CD8-positive, alpha-beta memory T cell (primary cell): ENCODE measurements around the gene TBC1D5. TPM values are rescaled to one million over a fixed set of nuclear protein-coding genes. Genes with fewer than 3 reads are reported as not detected.

Source experiments
- CTCF ChIA-PET: fragments of 350-600 bp; sonication (Branson Sonifier 250); formaldehyde crosslinking; loops from one replicate; lab custom pipeline; 2021; ENCODE audit warnings: antibody characterized with exemption; lab: Charles Lee
- POLR2A ChIA-PET: fragments of 350-600 bp; sonication (Branson Sonifier 250); formaldehyde crosslinking; loops from one replicate; lab custom pipeline; 2021; ENCODE audit warnings: antibody characterized with exemption; lab: Charles Lee
- DNase-seq, 5 donors: peaks; one replicate each; pipeline versions ENCODE4 v3.0.0 to v3.0.0-alpha.2; 2020 to 2022; ENCODE audit warnings: mixed read lengths in 1 of 5
- H3K27ac ChIP-seq: one replicate; pipeline ENCODE4 v1.7.0; 2013; ENCODE audit warnings: low read depth, mild to moderate bottlenecking, low read length, moderate library complexity
- H3K27me3 ChIP-seq: 2 replicates; pipeline ENCODE4 v1.7.0; 2013; ENCODE audit warnings: low read length, mild to moderate bottlenecking; ENCODE audit not compliant: insufficient read depth, poor library complexity, severe bottlenecking
- H3K36me3 ChIP-seq: 2 replicates; pipeline ENCODE4 v1.7.0; 2013; ENCODE audit warnings: mild to moderate bottlenecking, low read length, moderate library complexity; ENCODE audit not compliant: insufficient read depth
- H3K4me1 ChIP-seq: 2 replicates; pipeline ENCODE4 v1.7.0; 2013; ENCODE audit warnings: mild to moderate bottlenecking, low read length, moderate library complexity; ENCODE audit not compliant: insufficient read depth
- H3K4me3 ChIP-seq: 2 replicates; pipeline ENCODE4 v1.7.0; 2013; ENCODE audit warnings: mild to moderate bottlenecking, low read length
- H3K9me3 ChIP-seq: 2 replicates; pipeline ENCODE4 v1.7.0; 2013; ENCODE audit warnings: mild to moderate bottlenecking, low read length
- H3K27ac Mint-ChIP-seq, 8 donors: one replicate each; pipeline ENCODE4 v1.8.0; 2020 to 2021; ENCODE audit warnings: mixed read lengths in 8 of 8, mild to moderate bottlenecking in 6 of 8, inconsistent platforms in 3 of 8, moderate library complexity in 3 of 8
- H3K27me3 Mint-ChIP-seq, 2 donors: one replicate each; pipeline ENCODE4 v1.8.0; 2020 to 2021; ENCODE audit warnings: mixed read lengths in 2 of 2, mild to moderate bottlenecking in 1 of 2, moderate library complexity in 1 of 2
- H3K36me3 Mint-ChIP-seq, 3 donors: one replicate each; pipeline ENCODE4 v1.8.0; 2020 to 2021; ENCODE audit warnings: mixed read lengths in 3 of 3, inconsistent platforms in 1 of 3, mild to moderate bottlenecking in 1 of 3
- H3K4me1 Mint-ChIP-seq, 3 donors: one replicate each; pipeline ENCODE4 v1.8.0; 2020 to 2021; ENCODE audit warnings: mixed read lengths in 3 of 3, inconsistent platforms in 1 of 3, mild to moderate bottlenecking in 1 of 3
- H3K4me3 Mint-ChIP-seq, 7 donors: one replicate each; pipeline ENCODE4 v1.8.0; 2020 to 2021; ENCODE audit warnings: mixed read lengths in 7 of 7, mild to moderate bottlenecking in 6 of 7, moderate library complexity in 4 of 7, inconsistent platforms in 2 of 7
- H3K9me3 Mint-ChIP-seq, 5 donors: one replicate each; pipeline ENCODE4 v1.8.0; 2020 to 2022; ENCODE audit warnings: mixed read lengths in 5 of 5, mild to moderate bottlenecking in 3 of 5, moderate library complexity in 2 of 5, inconsistent platforms in 1 of 5
- polyA plus RNA-seq: library from polyadenylated mRNA; unstranded; fragments of 300-500 nt; fragmentation: Illumina TruSeq; gene quantifications from one replicate; pipeline ENCODE4 v1.2.3, GENCODE V29; 2021
- total RNA-seq, 2 experiments: library from RNA; stranded (reverse); gene quantifications; one replicate each; pipeline ENCODE4 v1.2.3, GENCODE V29; 2021

The TBC1D5 gene
- total and polyA plus RNA-seq, 3 experiments from 2014 or later: 35.8 to 45.1 (median 40.0) TPM

- no peaks in the 10 kb centered on the region for H3K9me3 Mint-ChIP-seq
- DNase-seq: no peak
- CTCF ChIA-PET: no interaction called here
These were observed 576.1 kb downstream of the TBC1D5 start for GRCh38 chr3:17166369-17166768.

GRCh38 chr3:17162116-17162515 is 580.3 kb downstream of the TBC1D5 start:
- H3K4me1 Mint-ChIP-seq: peaks cover 0 to 11% (median 3%) of the 10 kb centered on the region in 3 donors
- H3K4me3 ChIP-seq: no peak overlapping the region
- CTCF ChIA-PET: no interaction called here
- H3K27ac ChIP-seq: no peak overlapping the region
- POLR2A ChIA-PET: no interaction called here
- no peaks in the 10 kb centered on the region for H3K27me3 ChIP-seq
- H3K36me3 Mint-ChIP-seq: peaks cover 8 to 80% (median 27%) of the 10 kb centered on the region in 3 donors
- no peaks in the 10 kb centered on the region for H3K27me3 Mint-ChIP-seq
- no peak overlapping the region for H3K4me3 Mint-ChIP-seq
- H3K9me3 ChIP-seq: no peaks in the 10 kb centered on the region
- H3K36me3 ChIP-seq: peaks cover 9% of the 10 kb centered on the region
- H3K27ac Mint-ChIP-seq: no peak overlapping the region
- no peaks in the 10 kb centered on the region for H3K4me1 ChIP-seq
- DNase-seq: no peak
- H3K9me3 Mint-ChIP-seq: no peaks in the 10 kb centered on the region

More at GRCh38 chr3:17166369-17166768, 576.1 kb downstream of the TBC1D5 start:
- no peak overlapping the region for H3K4me3 ChIP-seq
- H3K27ac ChIP-seq: no peak overlapping the region
- H3K27ac Mint-ChIP-seq: peak overlapping the region in 2 of 8 donors; percentile 47 to 58
- no peak overlapping the region for H3K4me3 Mint-ChIP-seq
- no peaks in the 10 kb centered on the region for H3K4me1 Mint-ChIP-seq
- POLR2A ChIA-PET: no interaction called here
- H3K36me3 Mint-ChIP-seq: peaks cover 4 to 61% (median 17%) of the 10 kb centered on the region in 3 donors
- H3K4me1 ChIP-seq: no peaks in the 10 kb centered on the region
- no peaks in the 10 kb centered on the region for H3K27me3 ChIP-seq
- H3K27me3 Mint-ChIP-seq: no peaks in the 10 kb centered on the region
- H3K36me3 ChIP-seq: peaks cover 9% of the 10 kb centered on the region
- no peaks in the 10 kb centered on the region for H3K9me3 ChIP-seq

- H3K9me3 Mint-ChIP-seq: no peaks in the 10 kb centered on the region
- no peaks in the 10 kb centered on the region for H3K27me3 Mint-ChIP-seq
- POLR2A ChIA-PET: no interaction called here
- Histone ChIP-seq H3K4me3 (no peak overlapping the region), H3K27ac (no peak overlapping the region), H3K4me1 (no peaks in the 10 kb centered on the region), H3K9me3 (no peaks in the 10 kb centered on the region), H3K27me3 (no peaks in the 10 kb centered on the region), H3K36me3 (no peaks in the 10 kb centered on the region)
- no peak overlapping the region for H3K4me3 Mint-ChIP-seq
- peak overlapping the region in 1 of 8 donors; percentile 73 for H3K27ac Mint-ChIP-seq
- CTCF ChIA-PET: interaction anchor here (0.8 to 1.6 kb wide), 2 partner anchors 9 to 10 kb away, joined by 3 to 4 read pairs; no protein-coding TSS in a partner anchor
- H3K36me3 Mint-ChIP-seq: peaks cover 8 to 71% (median 20%) of the 10 kb centered on the region in 3 donors
- DNase-seq: no peak
- H3K4me1 Mint-ChIP-seq: peaks cover 0 to 25% (median 5%) of the 10 kb centered on the region in 3 donors
These were observed 581.8 kb downstream of the TBC1D5 start for GRCh38 chr3:17160597-17160996.

- ChIA-PET CTCF (interaction anchor here (0.7 to 1.6 kb wide), 2 partner anchors 9 to 81 kb away, joined by 3 read pairs; no protein-coding TSS in a partner anchor), POLR2A (no interaction called here)
- H3K4me1 ChIP-seq: no peaks in the 10 kb centered on the region
- no peak overlapping the region for H3K27ac ChIP-seq
- H3K36me3 Mint-ChIP-seq: peaks cover 8 to 67% (median 23%) of the 10 kb centered on the region in 3 donors
- no peaks in the 10 kb centered on the region for H3K27me3 Mint-ChIP-seq
- no peak overlapping the region for H3K27ac Mint-ChIP-seq
- H3K4me3 Mint-ChIP-seq: no peak overlapping the region
- H3K36me3 ChIP-seq: no peaks in the 10 kb centered on the region
- peaks cover 7 to 40% (median 12%) of the 10 kb centered on the region in 3 donors for H3K4me1 Mint-ChIP-seq
- no peaks in the 10 kb centered on the region for H3K9me3 ChIP-seq
- H3K4me3 ChIP-seq: no peak overlapping the region
- DNase-seq: no peak
- no peaks in the 10 kb centered on the region for H3K27me3 ChIP-seq
- H3K9me3 Mint-ChIP-seq: no peaks in the 10 kb centered on the region
These were observed 583.3 kb downstream of the TBC1D5 start for GRCh38 chr3:17158941-17159682.

- H3K4me1 Mint-ChIP-seq: peaks cover 21 to 54% (median 24%) of the 10 kb centered on the region in 3 donors
- no peaks in the 10 kb centered on the region for H3K27me3 ChIP-seq
- ChIA-PET POLR2A (no interaction called here), CTCF (no interaction called here)
- H3K36me3 ChIP-seq: no peaks in the 10 kb centered on the region
- H3K27ac ChIP-seq: no peak overlapping the region
- H3K9me3 ChIP-seq: no peaks in the 10 kb centered on the region
- peaks cover 18 to 58% (median 19%) of the 10 kb centered on the region in 3 donors for H3K36me3 Mint-ChIP-seq
- peaks cover 0 to 2% (median 0%) of the 10 kb centered on the region in 5 donors for H3K9me3 Mint-ChIP-seq
- H3K4me3 ChIP-seq: no peak overlapping the region
- H3K4me3 Mint-ChIP-seq: no peak overlapping the region
- no peak overlapping the region for H3K27ac Mint-ChIP-seq
- no peaks in the 10 kb centered on the region for H3K27me3 Mint-ChIP-seq
- peaks cover 6% of the 10 kb centered on the region for H3K4me1 ChIP-seq
- no peak for DNase-seq
These were observed 584.7 kb downstream of the TBC1D5 start for GRCh38 chr3:17157713-17158112.

GRCh38 chr3:17156864-17157263 is 585.6 kb downstream of the TBC1D5 start:
- no peaks in the 10 kb centered on the region for H3K36me3 ChIP-seq
- DNase-seq: no peak
- ChIA-PET CTCF (no interaction called here), POLR2A (no interaction called here)
- no peak overlapping the region for H3K4me3 Mint-ChIP-seq
- peaks cover 16 to 50% (median 19%) of the 10 kb centered on the region in 3 donors for H3K36me3 Mint-ChIP-seq
- H3K27ac Mint-ChIP-seq: peak overlapping the region in 1 of 8 donors; percentile 61
- H3K27me3 ChIP-seq: no peaks in the 10 kb centered on the region
- H3K4me1 Mint-ChIP-seq: peaks cover 29 to 63% (median 32%) of the 10 kb centered on the region in 3 donors
- H3K4me1 ChIP-seq: peaks cover 15% of the 10 kb centered on the region
- no peaks in the 10 kb centered on the region for H3K9me3 ChIP-seq
- no peak overlapping the region for H3K27ac ChIP-seq
- no peaks in the 10 kb centered on the region for H3K27me3 Mint-ChIP-seq
- peaks cover 0 to 2% (median 2%) of the 10 kb centered on the region in 5 donors for H3K9me3 Mint-ChIP-seq
- H3K4me3 ChIP-seq: no peak overlapping the region

GRCh38 chr3:17155951-17156350 is 586.5 kb downstream of the TBC1D5 start:
- Histone ChIP-seq H3K4me1 (peaks cover 23% of the 10 kb centered on the region), H3K9me3 (no peaks in the 10 kb centered on the region), H3K27ac (no peak overlapping the region), H3K27me3 (no peaks in the 10 kb centered on the region), H3K36me3 (no peaks in the 10 kb centered on the region), H3K4me3 (no peak overlapping the region)
- POLR2A ChIA-PET: no interaction called here
- Mint-ChIP-seq H3K27ac (peak overlapping the region in 3 of 8 donors; percentile 51 to 87 (median 61)), H3K9me3 (peaks cover 0 to 2% (median 2%) of the 10 kb centered on the region in 5 donors), H3K36me3 (peaks cover 16 to 45% (median 19%) of the 10 kb centered on the region in 3 donors), H3K4me1 (peaks cover 37 to 72% (median 39%) of the 10 kb centered on the region in 3 donors), H3K4me3 (no peak overlapping the region), H3K27me3 (no peaks in the 10 kb centered on the region)
- DNase-seq: no peak
- CTCF ChIA-PET: interaction anchor here (1.1 kb wide), 1 partner anchor 314 kb away, joined by 3 read pairs; no protein-coding TSS in a partner anchor

- no peaks in the 10 kb centered on the region for H3K27me3 Mint-ChIP-seq
- DNase-seq: peak in 1 of 5 donors; percentile 59
- H3K36me3 Mint-ChIP-seq: peaks cover 11 to 35% (median 19%) of the 10 kb centered on the region in 3 donors
- H3K9me3 ChIP-seq: no peaks in the 10 kb centered on the region
- ChIA-PET POLR2A (no interaction called here), CTCF (interaction anchor here (0.7 to 1.7 kb wide), 2 partner anchors 271 to 313 kb away, joined by 3 read pairs; no protein-coding TSS in a partner anchor)
- H3K36me3 ChIP-seq: no peaks in the 10 kb centered on the region
- H3K4me1 ChIP-seq: peaks cover 29% of the 10 kb centered on the region
- H3K27ac Mint-ChIP-seq: peak overlapping the region in 4 of 8 donors; percentile 47 to 87 (median 60)
- no peak overlapping the region for H3K27ac ChIP-seq
- peaks cover 45 to 74% (median 46%) of the 10 kb centered on the region in 3 donors for H3K4me1 Mint-ChIP-seq
- peak overlapping the region in 4 of 7 donors; percentile 21 to 54 (median 26) for H3K4me3 Mint-ChIP-seq
- H3K9me3 Mint-ChIP-seq: peaks cover 0 to 2% (median 2%) of the 10 kb centered on the region in 5 donors
- no peaks in the 10 kb centered on the region for H3K27me3 ChIP-seq
- no peak overlapping the region for H3K4me3 ChIP-seq
These were observed 587.5 kb downstream of the TBC1D5 start for GRCh38 chr3:17154941-17155340.
